GM12864 (cell line): ENCODE results near the gene MXI1.
A peak's percentile ranks its signal among the peaks of the same experiment; 100 is the strongest.

Experiments used
- DNase-seq: peaks from one replicate; pipeline ENCODE4 v3.0.0-alpha.2; 2011; ENCODE audit warnings: low read depth
- H3K4me3 ChIP-seq: 2 replicates; pipeline ENCODE4 v1.5.1; 2011; ENCODE audit warnings: mild to moderate bottlenecking, low read depth, low read length, control low read depth
- TF ChIP-seq, protein P1 (sequence below): IDR thresholded peaks from 2 replicates; pipeline ENCODE4 v1.5.1; 2011; ENCODE audit warnings: low read depth, mild to moderate bottlenecking, moderate library complexity, low read length, control low read depth, inconsistent platforms; ENCODE audit errors: missing control alignments

The MXI1 gene

DNA sequence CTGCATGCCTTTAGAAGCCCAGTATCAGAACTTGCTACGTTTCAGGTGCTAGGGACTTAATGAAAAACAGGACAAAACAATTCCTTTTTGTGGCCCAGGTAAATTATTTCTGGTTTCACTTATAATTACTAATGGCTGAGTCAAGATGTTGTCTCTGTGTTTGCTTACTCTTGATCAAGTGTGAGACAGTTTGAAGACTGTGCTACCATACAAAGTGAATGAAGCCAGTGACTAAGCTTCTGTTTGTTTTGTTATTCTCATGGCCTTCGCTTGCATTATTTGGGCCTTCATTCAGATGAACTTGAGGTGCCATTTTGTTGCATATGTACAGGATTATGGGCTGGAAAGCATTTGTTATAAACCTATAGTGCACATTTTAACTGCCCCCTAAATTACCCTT lies 79.4 kb downstream of the MXI1 start:
- no peak overlapping the region for H3K4me3 ChIP-seq
- no peak for DNase-seq
- TF ChIP-seq, protein P1, sequence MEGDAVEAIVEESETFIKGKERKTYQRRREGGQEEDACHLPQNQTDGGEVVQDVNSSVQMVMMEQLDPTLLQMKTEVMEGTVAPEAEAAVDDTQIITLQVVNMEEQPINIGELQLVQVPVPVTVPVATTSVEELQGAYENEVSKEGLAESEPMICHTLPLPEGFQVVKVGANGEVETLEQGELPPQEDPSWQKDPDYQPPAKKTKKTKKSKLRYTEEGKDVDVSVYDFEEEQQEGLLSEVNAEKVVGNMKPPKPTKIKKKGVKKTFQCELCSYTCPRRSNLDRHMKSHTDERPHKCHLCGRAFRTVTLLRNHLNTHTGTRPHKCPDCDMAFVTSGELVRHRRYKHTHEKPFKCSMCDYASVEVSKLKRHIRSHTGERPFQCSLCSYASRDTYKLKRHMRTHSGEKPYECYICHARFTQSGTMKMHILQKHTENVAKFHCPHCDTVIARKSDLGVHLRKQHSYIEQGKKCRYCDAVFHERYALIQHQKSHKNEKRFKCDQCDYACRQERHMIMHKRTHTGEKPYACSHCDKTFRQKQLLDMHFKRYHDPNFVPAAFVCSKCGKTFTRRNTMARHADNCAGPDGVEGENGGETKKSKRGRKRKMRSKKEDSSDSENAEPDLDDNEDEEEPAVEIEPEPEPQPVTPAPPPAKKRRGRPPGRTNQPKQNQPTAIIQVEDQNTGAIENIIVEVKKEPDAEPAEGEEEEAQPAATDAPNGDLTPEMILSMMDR = no peak

DNA sequence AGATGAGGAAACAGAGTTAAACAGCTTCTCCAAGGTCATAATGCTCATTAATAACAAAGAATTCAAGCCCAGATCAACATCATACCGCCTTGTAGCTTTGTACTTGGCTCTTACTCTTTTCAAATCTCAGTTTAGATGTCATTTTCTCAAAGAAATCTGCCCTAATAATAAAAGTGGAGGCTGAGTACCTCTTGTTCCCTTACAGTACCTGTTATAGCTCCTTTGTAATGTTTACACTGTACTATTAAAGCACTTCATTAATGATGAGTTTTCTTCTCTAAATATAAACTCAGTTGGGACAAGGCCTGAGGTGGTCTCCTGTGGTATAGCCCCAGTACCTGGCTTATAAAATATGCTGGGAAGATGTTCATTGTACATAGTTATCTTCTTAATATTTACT lies 89.6 kb downstream of the MXI1 start:
- TF ChIP-seq, protein P1 = no peak
- no peak overlapping the region for H3K4me3 ChIP-seq
- DNase-seq = no peak

DNA sequence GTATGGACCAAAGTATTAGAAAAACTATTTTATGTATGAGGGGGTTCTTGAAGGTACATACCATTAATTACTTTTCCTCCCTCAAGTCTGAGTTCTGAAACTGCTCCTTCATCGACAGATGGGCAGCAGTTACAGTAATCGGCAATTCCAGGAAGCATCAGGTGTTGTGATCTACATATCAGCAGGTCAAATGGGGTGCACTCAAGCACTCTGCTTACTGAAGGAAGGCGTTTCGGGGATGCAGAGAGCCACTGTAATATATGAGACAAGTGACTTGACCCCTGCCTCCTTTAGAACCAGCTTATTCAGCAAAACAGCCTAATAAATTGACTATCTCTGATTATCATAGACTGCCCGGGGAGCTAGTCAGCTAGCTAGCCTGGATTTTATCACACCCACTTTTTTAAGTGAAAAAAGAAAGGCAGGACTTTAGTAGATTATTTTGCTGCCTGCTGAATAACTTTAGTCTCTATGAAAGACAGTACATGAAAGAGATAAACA lies 93.1 kb downstream of the MXI1 start:
- TF ChIP-seq, protein P1 = no peak
- DNase-seq = no peak
- H3K4me3 ChIP-seq = no peak overlapping the region

GRCh38 chr10:110303681-110304080 lies 96.3 kb downstream of the MXI1 start:
- TF ChIP-seq, protein P1 = no peak
- peak overlapping the region; percentile 87 for H3K4me3 ChIP-seq
- DNase-seq = no peak

DNA sequence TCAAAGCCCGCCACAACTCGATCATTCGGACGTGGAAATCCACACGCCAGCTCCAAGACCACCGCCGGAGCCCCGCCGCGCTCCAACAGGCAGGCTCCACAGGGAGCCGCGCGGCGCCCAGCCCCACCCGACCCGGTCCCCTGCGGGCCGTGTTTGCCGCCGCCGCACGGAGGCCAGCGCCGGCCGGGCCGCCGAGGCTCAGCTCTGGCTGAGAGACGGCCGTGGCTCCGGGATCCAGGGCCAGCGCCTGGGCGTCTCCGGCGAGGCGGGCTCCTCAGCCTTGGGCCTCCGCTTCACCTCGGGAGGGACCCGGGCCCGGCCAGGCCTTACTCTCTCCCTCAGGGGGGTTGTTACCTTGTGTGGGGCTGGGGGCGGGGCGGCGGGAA lies 97.0 kb downstream of the MXI1 start:
- TF ChIP-seq, protein P1 = no peak
- peak overlapping the region; percentile 87 for H3K4me3 ChIP-seq
- DNase-seq = no peak

GRCh38 chr10:110304780-110305421 lies 97.5 kb downstream of the MXI1 start, which contains the start of gene SMNDC1:
SMNDC1 (minus strand) TSS chr10:110304920; CDS start chr10:110303587, 1,333 bp downstream.
- peak within 1 kb of the TSS; percentile 87 for H3K4me3 ChIP-seq
- peak; percentile 91 for DNase-seq
- TF ChIP-seq, protein P1 = no peak
